IPS-NIHi7 (cell line): Measurements from ENCODE around the gene ANKRD11.

Source experiments
- DNase-seq: peaks from one replicate; pipeline ENCODE4 v3.0.0; 2012; ENCODE audit warnings: mixed read lengths; ENCODE audit errors: extremely low spot score

ANKRD11 gene

GRCh38 chr16:89298623-89299225 is 191.6 kb downstream of the ANKRD11 start:
- no peak for DNase-seq

- no peak for DNase-seq
Observed at GRCh38 chr16:89297910-89298545, 192.3 kb downstream of the ANKRD11 start.

- no peak for DNase-seq
Observed at GRCh38 chr16:89297156-89297874, 193.0 kb downstream of the ANKRD11 start.

- DNase-seq = no peak
Observed at GRCh38 chr16:89295915-89296314, 194.4 kb downstream of the ANKRD11 start.

- no peak for DNase-seq
Observed at GRCh38 chr16:89295071-89295900, 195.1 kb downstream of the ANKRD11 start.

- DNase-seq = no peak
Observed at GRCh38 chr16:89294486-89294885, 195.9 kb downstream of the ANKRD11 start.

- DNase-seq = peak; percentile 50
Observed at GRCh38 chr16:89293276-89294143, 196.9 kb downstream of the ANKRD11 start.

GRCh38 chr16:89292443-89293078 is 197.8 kb downstream of the ANKRD11 start:
- DNase-seq = no peak

- DNase-seq = no peak
Observed at GRCh38 chr16:89291776-89292175, 198.6 kb downstream of the ANKRD11 start.

GRCh38 chr16:89291363-89291762 is 199.0 kb downstream of the ANKRD11 start:
- no peak for DNase-seq

- peak; percentile 94 for DNase-seq
Observed at GRCh38 chr16:89290887-89291286, 199.5 kb downstream of the ANKRD11 start.

- DNase-seq = no peak
Observed at GRCh38 chr16:89290472-89290871, 199.9 kb downstream of the ANKRD11 start.

GRCh38 chr16:89289428-89290395 is 200.6 kb downstream of the ANKRD11 start:
- peak; percentile 99 for DNase-seq

- DNase-seq = no peak
Observed at GRCh38 chr16:89288966-89289365, 201.4 kb downstream of the ANKRD11 start.

- DNase-seq = no peak
Observed at GRCh38 chr16:89288577-89288844, 201.8 kb downstream of the ANKRD11 start.

GRCh38 chr16:89287777-89288576 is 202.4 kb downstream of the ANKRD11 start:
- no peak for DNase-seq

GRCh38 chr16:89286096-89286495 is 204.3 kb downstream of the ANKRD11 start:
- no peak for DNase-seq

- no peak for DNase-seq
Observed at GRCh38 chr16:89285381-89285780, 205.0 kb downstream of the ANKRD11 start.

- no peak for DNase-seq
Observed at GRCh38 chr16:89283449-89283848, 206.9 kb downstream of the ANKRD11 start.
